ENCODE measurements around the gene KLKB1.

GRCh38 chr4:186216465-186217024 lies 10.8 kb upstream of the KLKB1 start:
- TF ChIP-seq CTCF (IDR thresholded peaks at IDR 0.05) (no peak), ZFX (IDR thresholded peaks at IDR 0.05; ENCODE audit: borderline replicate concordance) (no peak)
